PFSK-1 (cell line): ENCODE measurements around the gene ZFAND3.

Experiments used
- POLR2AphosphoS5 ChIP-seq: IDR thresholded peaks from 2 replicates; pipeline ENCODE4 v1.6.1; 2012; ENCODE audit warnings: low read depth, mild to moderate bottlenecking, control low read depth, low read length, moderate library complexity
- SIN3A ChIP-seq: IDR thresholded peaks from 2 replicates; pipeline ENCODE4 v1.6.1; 2012; ENCODE audit warnings: mild to moderate bottlenecking, low read length, moderate library complexity, borderline replicate concordance; ENCODE audit not compliant: insufficient read depth
- TAF1 ChIP-seq: IDR thresholded peaks from 2 replicates; pipeline ENCODE4 v1.6.1; 2012; ENCODE audit warnings: low read length, control low read depth, borderline replicate concordance; ENCODE audit not compliant: insufficient read depth

DNA sequence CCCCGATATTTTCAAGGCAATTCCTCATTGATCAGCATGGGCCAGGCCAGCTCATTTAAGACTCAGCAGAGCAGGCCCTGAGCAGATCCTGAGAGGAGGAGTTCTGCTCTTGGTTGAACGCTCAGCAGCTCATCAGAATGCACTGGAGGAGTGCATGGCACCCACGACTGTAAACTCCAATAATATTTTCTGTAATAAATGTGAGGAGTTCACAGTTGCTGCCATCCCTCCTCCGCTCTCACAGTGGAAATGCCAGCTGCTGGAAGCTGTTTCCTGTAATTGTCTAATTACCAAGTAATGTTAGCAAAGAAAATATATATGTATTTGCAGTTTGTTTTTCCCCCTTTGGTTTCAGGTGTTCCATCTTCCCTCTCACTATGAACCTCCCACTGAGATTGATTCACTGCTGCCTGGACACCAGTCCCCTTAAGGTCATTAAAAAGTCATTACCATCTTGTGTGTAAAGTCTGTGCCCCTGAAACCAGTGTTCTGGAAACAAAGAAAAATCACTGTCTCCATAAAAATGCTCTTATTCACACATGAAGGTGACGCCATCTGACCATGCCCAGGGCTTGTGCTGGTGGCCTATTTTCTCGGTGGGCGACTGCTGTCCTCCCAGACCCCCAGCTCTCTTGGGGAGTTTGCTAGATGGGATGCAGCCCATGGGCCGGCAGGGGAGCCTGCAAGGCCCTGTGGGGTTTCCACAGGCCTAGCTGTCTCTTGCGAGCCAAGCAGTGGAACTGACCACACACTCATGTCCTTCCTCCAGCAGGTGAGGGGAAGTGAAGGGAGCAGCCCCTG, 374.2 kb downstream of the ZFAND3 start:
- TF ChIP-seq POLR2AphosphoS5: no peak
- TF ChIP-seq TAF1: no peak
- no peak for TF ChIP-seq SIN3A
